Stimulated activated CD4-positive, alpha-beta T cell treated with anti-CD3 and anti-CD28 coated beads, Interleukin-2, amount 100 ng/mL, for 4 hours (primary cell): Measurements from ENCODE around the gene MRPS21.
"Not testable (repeated sequence)": the region's sequence is repeated elsewhere in the genome, so short reads cannot be mapped to it uniquely, and the experiment has no call there.

Experiments used
- DNase-seq: peaks from one replicate; pipeline ENCODE4 v3.0.0-alpha.2; 2020; ENCODE audit warnings: low read depth

The MRPS21 gene

GRCh38 chr1:150281758-150282557, 11.7 kb upstream of the MRPS21 start, which contains the start of gene CIART:
CIART (plus strand) TSS chr1:150282554; CDS start chr1:150283268, 714 bp downstream.
- DNase-seq, result peak; percentile 84

- no peak for DNase-seq
Measured at GRCh38 chr1:150282558-150282958, 11.1 kb upstream of the MRPS21 start.

DNA sequence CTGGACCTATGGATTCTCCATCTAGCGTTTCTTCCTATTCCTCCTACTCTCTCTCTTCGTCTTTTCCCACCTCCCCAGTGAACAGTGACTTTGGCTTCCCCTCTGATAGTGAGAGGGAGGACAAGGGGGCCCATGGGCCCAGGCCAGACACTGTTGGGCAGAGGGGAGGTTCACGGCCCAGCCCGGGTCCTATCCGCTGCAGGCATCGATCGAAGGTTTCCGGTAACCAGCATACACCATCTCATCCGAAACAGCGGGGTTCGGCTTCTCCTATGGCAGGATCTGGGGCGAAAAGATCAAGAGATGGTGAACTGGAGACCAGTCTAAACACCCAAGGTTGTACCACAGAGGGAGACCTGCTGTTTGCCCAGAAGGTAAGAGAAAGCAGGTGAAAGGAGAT, 10.4 kb upstream of the MRPS21 start:
- DNase-seq, result no peak

- DNase-seq, result no peak
Measured at GRCh38 chr1:150288382-150288781, 5.3 kb upstream of the MRPS21 start.

GRCh38 chr1:150288822-150289221, 4.8 kb upstream of the MRPS21 start:
- DNase-seq, result no peak

DNA sequence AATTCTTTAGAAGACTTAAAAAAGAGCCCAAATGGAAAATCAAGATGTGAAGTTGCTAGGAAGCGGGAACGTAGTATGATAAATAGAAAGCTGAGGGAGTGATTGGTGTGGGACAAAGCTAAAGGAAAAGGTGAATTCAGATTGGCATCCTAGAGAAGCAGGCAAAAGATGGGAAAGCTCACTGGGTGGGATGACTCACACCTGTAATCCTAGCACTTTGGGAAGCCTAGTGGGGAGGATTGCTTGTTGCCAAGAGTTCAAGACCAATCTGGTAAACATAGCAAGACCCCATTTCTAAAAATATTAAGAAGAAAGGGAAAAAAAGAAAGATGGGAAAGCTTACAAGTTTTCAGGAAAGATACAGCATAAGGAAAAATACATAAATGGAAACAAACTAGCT, 1.8 kb downstream of the MRPS21 start:
- DNase-seq, result no peak

DNA sequence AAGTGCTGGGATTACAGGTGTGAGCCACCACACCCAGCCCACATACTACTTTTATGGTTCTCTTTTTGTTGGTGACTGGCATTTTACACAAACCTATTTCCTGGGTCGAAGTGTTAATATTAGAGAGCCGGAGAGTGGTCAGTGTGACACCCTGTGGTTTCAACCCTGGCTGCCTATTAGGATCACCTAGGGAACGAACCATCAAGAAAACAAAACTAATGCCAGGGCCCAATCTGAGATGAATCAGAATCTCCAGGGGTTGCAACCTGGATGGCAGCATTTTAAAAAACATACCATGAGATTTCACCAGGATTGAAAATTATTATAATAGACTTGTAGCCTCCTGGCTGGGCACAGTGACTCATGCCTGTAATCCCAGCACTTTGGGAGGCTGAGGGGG, 6.1 kb downstream of the MRPS21 start:
- no peak for DNase-seq

GRCh38 chr1:150302338-150302737, 8.7 kb downstream of the MRPS21 start:
- DNase-seq, result no peak

GRCh38 chr1:150302902-150303301, 9.2 kb downstream of the MRPS21 start:
- no peak for DNase-seq

GRCh38 chr1:150308585-150308984, 14.9 kb downstream of the MRPS21 start:
- DNase-seq, result not testable (repeated sequence)

GRCh38 chr1:150309758-150310508, 16.3 kb downstream of the MRPS21 start:
- no peak for DNase-seq

- DNase-seq, result no peak
Measured at GRCh38 chr1:150311762-150312161, 18.1 kb downstream of the MRPS21 start.

DNA sequence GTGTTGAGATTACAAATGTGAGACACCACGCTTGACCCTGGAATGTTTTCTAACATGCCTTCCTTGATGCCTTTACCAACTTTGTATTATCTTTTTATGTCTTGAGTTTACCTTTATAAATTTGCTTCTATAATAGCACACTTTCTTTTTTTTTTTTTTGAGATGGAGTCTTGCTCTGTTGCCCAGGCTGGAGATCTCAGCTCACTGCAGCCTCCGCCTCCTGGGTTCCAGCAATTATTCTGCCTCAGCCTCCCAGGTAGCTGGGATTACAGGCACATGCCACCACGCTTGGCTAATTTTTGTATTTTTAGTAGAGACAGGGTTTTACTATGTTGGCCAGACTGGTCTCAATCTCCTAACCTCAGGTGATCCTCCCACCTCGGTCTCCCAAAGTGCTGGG, 21.0 kb downstream of the MRPS21 start:
- not testable (repeated sequence) for DNase-seq

- no peak for DNase-seq
Measured at GRCh38 chr1:150320667-150320978, 27.0 kb downstream of the MRPS21 start.

DNA sequence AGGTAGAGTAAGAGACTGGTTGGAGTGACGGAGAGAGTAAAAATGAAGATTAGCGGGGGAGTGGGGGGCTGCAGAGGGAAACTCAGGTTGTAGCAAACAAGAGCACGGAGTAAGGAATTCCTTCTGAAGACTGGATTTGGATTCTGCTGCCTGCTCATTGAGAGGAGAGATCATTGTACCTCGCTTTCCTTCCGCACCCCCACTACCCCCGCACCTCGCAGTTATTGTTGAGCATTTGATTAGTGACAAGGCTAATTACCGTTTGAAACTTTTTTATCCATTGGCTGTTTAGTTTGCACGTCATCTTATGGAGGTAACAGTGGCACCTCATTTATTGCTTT, 28.1 kb downstream of the MRPS21 start:
- no peak for DNase-seq

GRCh38 chr1:150322310-150322709, 28.6 kb downstream of the MRPS21 start:
- no peak for DNase-seq

DNA sequence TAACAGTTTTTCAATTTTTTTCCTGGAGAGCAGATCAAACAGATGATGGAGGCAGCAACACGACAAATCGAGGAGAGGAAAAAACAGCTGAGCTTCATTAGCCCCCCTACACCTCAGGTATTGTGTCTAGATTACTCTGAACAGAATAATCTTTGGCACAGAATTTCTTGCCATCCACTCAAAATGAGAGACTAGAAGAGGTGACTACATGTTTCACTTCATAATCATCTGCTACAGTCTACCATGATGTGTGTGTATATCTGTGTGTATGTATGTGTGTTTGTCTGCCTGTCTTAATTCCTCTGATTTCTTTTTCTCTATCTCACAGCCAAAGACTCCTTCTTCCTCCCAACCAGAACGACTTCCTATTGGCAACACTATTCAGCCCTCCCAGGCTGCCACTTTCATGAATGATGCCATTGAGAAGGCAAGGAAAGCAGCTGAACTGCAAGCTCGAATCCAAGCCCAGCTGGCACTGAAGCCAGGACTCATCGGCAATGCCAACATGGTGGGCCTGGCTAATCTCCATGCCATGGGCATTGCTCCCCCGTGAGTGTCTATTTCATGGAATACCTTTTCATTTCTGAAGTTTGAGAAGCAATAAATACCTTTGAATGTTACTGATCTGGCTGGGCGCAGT, 39.1 kb downstream of the MRPS21 start:
- no peak for DNase-seq

DNA sequence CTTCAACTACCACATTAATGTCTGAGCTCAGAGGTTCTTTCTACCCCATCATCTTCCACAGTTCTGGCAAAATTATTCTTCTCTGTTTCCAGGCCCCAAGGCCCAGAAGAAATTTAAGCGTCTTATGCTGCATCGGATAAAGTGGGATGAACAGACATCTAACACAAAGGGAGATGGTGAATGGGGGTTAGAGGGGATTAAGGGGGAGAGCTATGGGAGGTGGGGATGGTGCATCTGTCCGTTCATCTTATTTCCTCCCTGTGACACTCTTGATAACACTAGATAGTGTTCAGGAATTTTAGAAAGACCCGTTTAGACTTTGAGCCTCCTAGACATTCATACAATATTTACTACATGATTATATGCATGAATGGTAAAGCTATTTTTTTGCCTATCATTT, 52.7 kb downstream of the MRPS21 start:
- no peak for DNase-seq

- no peak for DNase-seq
Measured at GRCh38 chr1:150352866-150353265, 59.2 kb downstream of the MRPS21 start.
